C4-2B (cell line): ENCODE measurements around the gene PLXNB3.
A peak's percentile ranks its signal among the peaks of the same experiment; 100 is the strongest.

Experiments used
- H3K27ac ChIP-seq: fragments of 450-650 bp; 2 replicates; pipeline ENCODE4 v1.5.1; 2017
- CTCF ChIP-seq: fragments of 450-650 bp; conservative IDR thresholded peaks from 2 replicates; pipeline ENCODE4 v1.5.1; 2017; ENCODE audit warnings: mild to moderate bottlenecking
- ZFX ChIP-seq: fragments of 450-650 bp; IDR thresholded peaks from 2 replicates; pipeline ENCODE4 v1.6.1; 2017

PLXNB3 gene

DNA sequence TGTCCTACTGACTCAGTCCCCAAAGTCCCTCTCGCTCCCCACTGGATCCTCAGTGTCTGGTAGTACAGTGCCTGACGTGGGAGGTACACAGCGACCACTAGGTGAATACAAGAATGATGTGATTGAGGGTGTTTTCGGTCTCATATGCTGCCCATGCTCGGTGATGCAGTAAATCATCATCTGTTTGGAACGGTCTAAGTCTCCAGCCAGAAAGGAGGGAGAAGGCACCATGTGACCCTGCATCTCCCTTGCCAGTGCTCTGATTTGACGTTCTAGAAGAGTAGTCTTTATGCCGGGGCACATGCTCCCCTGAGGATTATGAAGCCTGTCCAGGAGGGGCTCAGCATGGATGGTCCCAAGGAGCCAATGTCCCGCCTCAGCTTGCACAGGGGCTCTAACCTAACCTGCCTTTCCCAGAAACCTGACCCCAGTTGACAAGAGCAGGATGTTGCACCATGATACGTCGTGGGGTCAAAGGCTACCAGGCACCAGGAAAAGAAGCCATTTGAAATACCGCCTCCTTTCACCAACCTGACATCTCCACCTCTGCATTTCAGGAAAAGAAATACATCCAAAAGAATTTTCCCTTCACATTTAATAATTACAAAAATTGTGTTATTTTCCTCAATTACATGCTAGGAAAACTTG is 13.8 kb upstream of the PLXNB3 start:
- no peak overlapping the region for H3K27ac ChIP-seq
- no peak for TF ChIP-seq CTCF
- TF ChIP-seq ZFX: no peak

GRCh38 chrX:153755136-153755535 is 8.9 kb upstream of the PLXNB3 start:
- TF ChIP-seq CTCF: no peak
- no peak for TF ChIP-seq ZFX
- H3K27ac ChIP-seq: no peak overlapping the region

DNA sequence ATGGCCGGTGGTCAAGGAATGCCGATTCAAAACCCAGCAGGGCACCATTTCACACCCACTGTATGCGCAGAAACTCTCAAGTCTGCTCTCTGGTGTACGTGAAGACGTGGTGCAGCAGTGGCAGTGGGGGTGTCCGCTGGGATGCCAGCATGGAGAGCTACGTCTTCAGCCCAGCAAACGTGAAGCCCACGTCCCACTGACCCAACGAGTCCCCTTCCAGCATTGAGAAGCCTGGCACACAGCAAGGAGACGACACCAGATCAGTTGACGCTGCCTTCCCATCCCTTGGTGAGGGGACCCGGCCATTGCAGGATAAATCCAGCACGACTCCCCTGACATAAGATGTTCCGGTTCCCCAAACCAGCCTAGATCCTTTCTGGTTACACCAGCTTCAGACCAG is 2.2 kb upstream of the PLXNB3 start:
- H3K27ac ChIP-seq: no peak overlapping the region
- no peak for TF ChIP-seq ZFX
- no peak for TF ChIP-seq CTCF

DNA sequence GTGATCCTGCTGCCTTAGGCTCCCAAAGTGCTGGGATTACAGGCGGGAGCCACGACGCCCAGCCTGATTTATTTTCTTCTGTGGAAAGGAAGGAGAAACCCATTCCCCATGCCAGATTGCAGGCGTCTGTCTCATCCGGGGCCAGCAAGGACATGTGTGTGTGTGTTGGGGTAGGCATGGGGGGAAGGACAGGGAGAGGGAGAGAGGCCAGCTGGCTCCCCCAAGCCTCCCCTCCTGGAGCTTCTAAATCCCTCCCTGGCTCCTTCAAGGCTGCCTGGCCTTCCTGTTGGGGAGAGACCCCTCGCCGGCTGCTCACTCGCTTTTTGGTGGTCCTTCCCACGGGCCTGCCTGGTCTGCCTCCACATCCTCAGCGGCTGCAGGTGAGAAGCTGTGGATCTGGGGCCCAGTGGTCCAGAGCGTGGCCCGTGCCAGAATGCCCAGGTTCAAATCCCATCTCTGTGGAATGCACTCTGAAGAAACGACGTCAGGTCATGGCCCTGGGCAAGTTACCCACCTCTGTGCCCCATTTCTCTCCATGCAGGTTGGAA is 1.3 kb upstream of the PLXNB3 start:
- TF ChIP-seq ZFX (no peak), CTCF (no peak)
- H3K27ac ChIP-seq: no peak overlapping the region

DNA sequence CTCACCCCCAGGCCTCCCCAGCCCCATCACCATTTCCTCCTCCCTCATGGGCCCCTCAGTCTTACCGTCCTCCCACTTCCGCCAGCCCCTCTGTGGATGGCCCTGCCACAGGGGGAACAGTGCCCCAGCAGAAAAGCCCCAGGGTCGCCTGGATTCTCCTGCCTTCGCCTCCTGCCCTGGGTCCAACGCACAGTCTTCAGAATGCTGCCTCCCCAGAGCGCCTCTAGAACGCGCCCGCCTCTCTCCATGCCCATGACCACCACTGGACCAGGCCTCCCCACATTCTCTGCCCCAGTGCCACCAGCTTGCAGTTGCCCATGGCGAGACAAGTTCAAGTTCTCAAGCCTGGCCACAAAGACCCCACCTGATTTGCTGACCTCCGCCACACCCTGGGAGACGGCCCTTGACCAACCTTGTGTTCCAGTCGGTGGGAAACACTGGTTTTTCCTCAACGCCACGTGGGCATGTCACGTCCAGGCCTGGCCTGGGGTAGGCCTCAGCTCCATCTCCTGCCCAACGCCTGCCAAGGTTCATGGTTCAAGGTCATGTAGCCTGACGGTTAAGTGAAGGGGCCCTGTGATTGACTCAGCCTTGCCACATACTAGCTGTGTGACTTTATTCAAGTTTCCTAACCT is 634 bp upstream of the PLXNB3 start:
- no peak for TF ChIP-seq CTCF
- H3K27ac ChIP-seq: peak overlapping the region; percentile 97

DNA sequence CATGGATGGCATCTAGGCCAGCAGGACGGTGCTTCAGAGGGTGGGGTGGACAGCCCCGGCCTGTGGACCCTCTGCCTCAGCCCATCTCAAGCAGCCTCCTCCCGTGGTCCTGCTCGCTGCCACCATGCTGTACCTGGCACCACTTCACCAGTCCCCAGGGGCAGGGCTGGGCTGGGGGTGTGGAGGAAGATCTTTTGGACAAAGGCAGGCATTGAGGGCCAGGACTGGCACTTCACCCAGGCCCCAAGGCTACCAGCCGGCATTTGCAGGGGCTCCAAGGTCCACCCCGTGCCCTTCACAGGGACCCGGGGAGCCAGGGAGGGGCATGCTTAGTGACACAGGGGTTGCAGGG is 713 bp downstream of the PLXNB3 start:
- TF ChIP-seq CTCF (no peak), ZFX (no peak)
- peak overlapping the region; percentile 97 for H3K27ac ChIP-seq
